Osteoblast (primary cell): ENCODE data around the gene ZNF24. TPM values are rescaled to one million over a fixed set of nuclear protein-coding genes. Genes with fewer than 3 reads are reported as not detected.

ENCODE experiments used
- DNase-seq: peaks from one replicate; pipeline ENCODE4 v3.0.0; 2011; ENCODE audit warnings: low spot score, mixed read lengths; ENCODE audit not compliant: insufficient read length; ENCODE audit errors: missing footprints
- H2AFZ ChIP-seq: 2 replicates; pipeline ENCODE4 v1.6.0; 2011; ENCODE audit warnings: mild to moderate bottlenecking, low read length
- H3K27ac ChIP-seq: 2 replicates; pipeline ENCODE4 v1.5.1; 2011; ENCODE audit warnings: mild to moderate bottlenecking, low read depth, low read length, moderate library complexity
- H3K27me3 ChIP-seq: 2 replicates; pipeline ENCODE4 v1.6.0; 2012; ENCODE audit warnings: mild to moderate bottlenecking, control low read depth, inconsistent platforms, low read length, moderate library complexity; ENCODE audit not compliant: insufficient read depth
- H3K36me3 ChIP-seq: 2 replicates; pipeline ENCODE4 v1.5.1; 2011; ENCODE audit warnings: mild to moderate bottlenecking, low read length, control low read depth, moderate library complexity; ENCODE audit not compliant: insufficient read depth
- H3K4me1 ChIP-seq: 2 replicates; pipeline ENCODE4 v1.5.1; 2011; ENCODE audit warnings: mild to moderate bottlenecking, low read length, control low read depth, moderate library complexity; ENCODE audit not compliant: insufficient read depth
- H3K4me2 ChIP-seq: 2 replicates; pipeline ENCODE4 v1.6.0; 2011; ENCODE audit warnings: mild to moderate bottlenecking, low read length; ENCODE audit not compliant: insufficient read depth
- H3K4me3 ChIP-seq: fragments of 200-600 bp; sonication (generic); 3 replicates; pipeline ENCODE4 v1.5.1; 2012; ENCODE audit warnings: mild to moderate bottlenecking, low read length, inconsistent platforms; ENCODE audit not compliant: insufficient read depth
- H3K79me2 ChIP-seq: 2 replicates; pipeline ENCODE4 v1.6.0; 2012; ENCODE audit warnings: mild to moderate bottlenecking, low read length, control low read depth, inconsistent platforms; ENCODE audit not compliant: insufficient read depth
- H3K9me3 ChIP-seq: 2 replicates; pipeline ENCODE4 v1.5.1; 2011; ENCODE audit warnings: low read depth, low read length, control low read depth
- H4K20me1 ChIP-seq: 2 replicates; pipeline ENCODE4 v1.6.0; 2012; ENCODE audit warnings: mild to moderate bottlenecking, low read length, control low read depth; ENCODE audit not compliant: insufficient read depth
- total RNA-seq: library from RNA; depleted of rRNA; stranded (reverse); fragments of >200 nt; gene quantifications from 2 replicates; pipeline ENCODE4 v1.2.3, GENCODE V29; 2012
- TF ChIP-seq, protein P1 (sequence below): IDR thresholded peaks from 2 replicates; pipeline ENCODE4 v1.5.1; 2011; ENCODE audit warnings: mild to moderate bottlenecking, low read depth, low read length, moderate library complexity; ENCODE audit errors: extremely low read depth

The ZNF24 gene
- total RNA-seq, 1 donor = 29.7 TPM

DNA sequence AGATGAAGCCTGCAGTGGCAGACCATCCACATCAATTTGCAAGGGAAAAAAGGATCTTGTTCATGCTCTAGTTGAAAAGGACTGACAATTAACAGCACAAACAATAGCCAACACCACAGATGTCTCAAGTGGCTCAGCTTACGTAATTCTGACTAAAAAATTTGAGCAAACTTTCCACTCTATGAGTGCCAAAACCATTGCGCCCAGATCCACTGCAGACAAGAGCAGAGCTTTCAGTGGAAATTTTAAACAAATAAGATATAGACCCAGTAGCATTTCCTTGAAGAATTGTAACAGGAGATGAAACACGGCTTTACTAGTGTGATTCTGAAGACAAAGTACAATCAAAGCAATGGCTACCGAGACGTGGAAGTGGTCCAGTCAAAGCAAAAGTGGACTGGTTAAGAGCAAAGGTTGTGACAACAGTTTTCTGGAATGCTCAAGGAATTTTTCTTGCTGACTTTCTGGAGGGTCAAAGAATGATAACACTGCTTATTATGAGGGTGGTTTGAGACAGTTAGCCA lies 44.9 kb upstream of the ZNF24 start:
- no peak for DNase-seq
- H2AFZ ChIP-seq = peak overlapping the region; percentile 62
- H3K9me3 ChIP-seq = no peaks in the 10 kb centered on the region
- no peaks in the 10 kb centered on the region for H4K20me1 ChIP-seq
- peak overlapping the region; percentile 80 for H3K27ac ChIP-seq
- peak overlapping the region; percentile 79 for H3K4me2 ChIP-seq
- peaks cover 50% of the 10 kb centered on the region for H3K4me1 ChIP-seq
- H3K79me2 ChIP-seq = no peaks in the 10 kb centered on the region
- H3K27me3 ChIP-seq = no peaks in the 10 kb centered on the region
- H3K36me3 ChIP-seq = no peaks in the 10 kb centered on the region
- peak overlapping the region; percentile 59 for H3K4me3 ChIP-seq
- TF ChIP-seq, protein P1, sequence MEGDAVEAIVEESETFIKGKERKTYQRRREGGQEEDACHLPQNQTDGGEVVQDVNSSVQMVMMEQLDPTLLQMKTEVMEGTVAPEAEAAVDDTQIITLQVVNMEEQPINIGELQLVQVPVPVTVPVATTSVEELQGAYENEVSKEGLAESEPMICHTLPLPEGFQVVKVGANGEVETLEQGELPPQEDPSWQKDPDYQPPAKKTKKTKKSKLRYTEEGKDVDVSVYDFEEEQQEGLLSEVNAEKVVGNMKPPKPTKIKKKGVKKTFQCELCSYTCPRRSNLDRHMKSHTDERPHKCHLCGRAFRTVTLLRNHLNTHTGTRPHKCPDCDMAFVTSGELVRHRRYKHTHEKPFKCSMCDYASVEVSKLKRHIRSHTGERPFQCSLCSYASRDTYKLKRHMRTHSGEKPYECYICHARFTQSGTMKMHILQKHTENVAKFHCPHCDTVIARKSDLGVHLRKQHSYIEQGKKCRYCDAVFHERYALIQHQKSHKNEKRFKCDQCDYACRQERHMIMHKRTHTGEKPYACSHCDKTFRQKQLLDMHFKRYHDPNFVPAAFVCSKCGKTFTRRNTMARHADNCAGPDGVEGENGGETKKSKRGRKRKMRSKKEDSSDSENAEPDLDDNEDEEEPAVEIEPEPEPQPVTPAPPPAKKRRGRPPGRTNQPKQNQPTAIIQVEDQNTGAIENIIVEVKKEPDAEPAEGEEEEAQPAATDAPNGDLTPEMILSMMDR = no peak

DNA sequence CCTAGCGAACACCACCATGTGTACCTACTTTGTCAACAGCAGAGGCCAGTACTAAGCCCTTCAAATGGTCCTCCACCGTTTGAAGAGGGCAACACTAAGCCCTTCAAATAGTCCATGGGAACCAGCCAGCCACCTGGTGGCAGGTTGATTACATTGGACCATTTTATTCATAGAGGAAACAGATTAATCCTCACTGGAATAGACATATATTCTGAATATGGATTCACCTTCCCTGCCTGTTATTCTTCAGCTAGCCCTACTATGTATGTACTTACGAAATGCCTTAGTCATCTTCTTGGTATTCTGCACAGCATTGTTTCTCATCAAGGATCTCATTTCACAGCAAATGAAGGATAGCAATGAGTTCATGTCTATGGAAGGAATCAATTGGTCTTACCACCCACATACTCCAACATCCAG lies 42.9 kb upstream of the ZNF24 start:
- Histone ChIP-seq H3K9me3 (no peaks in the 10 kb centered on the region), H3K36me3 (no peaks in the 10 kb centered on the region), H3K4me3 (no peak overlapping the region), H4K20me1 (no peaks in the 10 kb centered on the region), H3K4me1 (peaks cover 46% of the 10 kb centered on the region), H3K79me2 (no peaks in the 10 kb centered on the region), H2AFZ (no peak overlapping the region), H3K27me3 (no peaks in the 10 kb centered on the region), H3K27ac (peak overlapping the region; percentile 80), H3K4me2 (peak overlapping the region; percentile 46)
- DNase-seq = no peak
- TF ChIP-seq, protein P1 = no peak

DNA sequence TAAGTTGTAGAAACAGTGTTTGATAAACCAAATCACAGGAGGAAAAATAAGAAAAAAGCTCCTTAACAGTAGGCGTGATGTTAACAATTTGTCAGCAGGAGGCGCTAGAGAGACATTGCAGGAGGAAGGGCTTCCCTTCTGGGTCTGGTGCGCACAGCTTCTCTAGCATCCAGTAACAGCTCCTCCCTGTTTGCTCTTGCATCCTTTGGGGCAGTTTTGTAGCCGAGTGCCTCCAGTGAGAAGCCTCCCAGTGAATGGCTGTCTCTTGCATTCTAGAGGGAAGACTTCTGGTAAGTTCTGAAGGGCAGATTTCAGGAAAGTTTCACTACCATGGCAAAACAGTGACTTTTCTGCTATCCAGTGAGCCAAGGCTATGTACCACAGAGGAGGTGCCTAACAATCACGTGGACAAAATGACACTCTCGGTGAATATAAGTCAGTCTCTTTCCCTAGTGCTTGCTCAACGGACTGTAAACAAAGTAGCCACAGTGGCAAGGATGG lies 42.4 kb upstream of the ZNF24 start:
- Histone ChIP-seq H4K20me1 (no peaks in the 10 kb centered on the region), H2AFZ (peak overlapping the region; percentile 8), H3K4me3 (no peak overlapping the region), H3K79me2 (no peaks in the 10 kb centered on the region), H3K27me3 (no peaks in the 10 kb centered on the region), H3K4me2 (peak overlapping the region; percentile 46), H3K9me3 (no peaks in the 10 kb centered on the region), H3K27ac (peak overlapping the region; percentile 80), H3K36me3 (no peaks in the 10 kb centered on the region), H3K4me1 (peaks cover 46% of the 10 kb centered on the region)
- no peak for DNase-seq
- TF ChIP-seq, protein P1 = peak; percentile 98

DNA sequence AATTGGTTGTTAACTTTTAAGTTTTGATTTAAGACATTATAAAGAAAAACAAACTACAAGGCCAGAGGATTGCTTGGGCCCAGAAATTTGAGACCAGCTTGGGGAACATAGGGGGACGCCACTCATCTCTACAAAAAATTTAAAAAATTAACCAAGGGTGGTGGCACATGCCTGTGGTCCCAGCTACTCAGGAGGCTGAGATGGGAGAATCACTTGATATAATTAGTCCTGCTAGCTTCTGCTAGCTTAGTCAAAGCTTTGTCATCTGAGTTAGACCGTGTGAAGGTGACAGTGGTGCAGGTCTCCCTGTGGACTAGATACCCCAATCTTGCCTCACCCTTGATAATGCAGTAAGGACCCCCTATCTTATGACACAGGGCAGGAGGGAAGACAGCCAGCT lies 38.9 kb upstream of the ZNF24 start:
- no peak for DNase-seq
- no peak overlapping the region for H3K27ac ChIP-seq
- peaks cover 20% of the 10 kb centered on the region for H3K4me1 ChIP-seq
- H4K20me1 ChIP-seq = no peaks in the 10 kb centered on the region
- TF ChIP-seq, protein P1 = no peak
- no peak overlapping the region for H3K4me3 ChIP-seq
- no peak overlapping the region for H2AFZ ChIP-seq
- H3K4me2 ChIP-seq = no peak overlapping the region
- peaks cover 8% of the 10 kb centered on the region for H3K27me3 ChIP-seq
- no peaks in the 10 kb centered on the region for H3K36me3 ChIP-seq
- no peaks in the 10 kb centered on the region for H3K9me3 ChIP-seq
- H3K79me2 ChIP-seq = no peaks in the 10 kb centered on the region
